HG02623 (cell line): Measurements from ENCODE around the gene ABCC9.

ENCODE experiments used
- ATAC-seq: cut with Tn5 transposase; IDR thresholded peaks from one replicate; pipeline ENCODE4 v1.9.1; 2021; ENCODE audit warnings: moderate library complexity; ENCODE audit not compliant: unreplicated experiment

The ABCC9 gene

GRCh38 chr12:21940549-21941505 lies at the start of gene ABCC9:
Gene ABCC9 (minus strand): TSS chr12:21941426. CDS start chr12:21936674, 4,752 bp downstream.
- ATAC-seq = no peak

GRCh38 chr12:21989819-21990412 lies 48.7 kb upstream of the ABCC9 start:
- ATAC-seq = no peak

- no peak for ATAC-seq
Measured at GRCh38 chr12:21988619-21989018, 47.4 kb upstream of the ABCC9 start.

GRCh38 chr12:21987755-21988154 lies 46.5 kb upstream of the ABCC9 start:
- no peak for ATAC-seq

- ATAC-seq = no peak
Measured at GRCh38 chr12:21985155-21985554, 43.9 kb upstream of the ABCC9 start.

- ATAC-seq = no peak
Measured at GRCh38 chr12:21984375-21984774, 43.1 kb upstream of the ABCC9 start.

- no peak for ATAC-seq
Measured at GRCh38 chr12:21983095-21983494, 41.9 kb upstream of the ABCC9 start.

GRCh38 chr12:21980544-21980943 lies 39.3 kb upstream of the ABCC9 start:
- no peak for ATAC-seq

GRCh38 chr12:21975293-21975692 lies 34.1 kb upstream of the ABCC9 start:
- no peak for ATAC-seq

- ATAC-seq = no peak
Measured at GRCh38 chr12:21973221-21973620, 32.0 kb upstream of the ABCC9 start.

- no peak for ATAC-seq
Measured at GRCh38 chr12:21972055-21972454, 30.8 kb upstream of the ABCC9 start.

GRCh38 chr12:21971344-21971743 lies 30.1 kb upstream of the ABCC9 start:
- ATAC-seq = no peak

GRCh38 chr12:21962821-21963220 lies 21.6 kb upstream of the ABCC9 start:
- ATAC-seq = no peak

GRCh38 chr12:21962236-21962635 lies 21.0 kb upstream of the ABCC9 start:
- no peak for ATAC-seq

- no peak for ATAC-seq
Measured at GRCh38 chr12:21950649-21951048, 9.4 kb upstream of the ABCC9 start.

GRCh38 chr12:21949036-21949435 lies 7.8 kb upstream of the ABCC9 start:
- no peak for ATAC-seq

- ATAC-seq = no peak
Measured at GRCh38 chr12:21946983-21947382, 5.8 kb upstream of the ABCC9 start.

- no peak for ATAC-seq
Measured at GRCh38 chr12:21945002-21945401, 3.8 kb upstream of the ABCC9 start.

- no peak for ATAC-seq
Measured at GRCh38 chr12:21942377-21942703, 1.1 kb upstream of the ABCC9 start.

GRCh38 chr12:21941506-21942376 lies 515 bp upstream of the ABCC9 start:
- ATAC-seq = no peak

GRCh38 chr12:21939435-21939834 lies 1.8 kb downstream of the ABCC9 start:
- no peak for ATAC-seq
